ENCODE results near the gene RNF169. TPM values are rescaled to one million over a fixed set of nuclear protein-coding genes. Genes with fewer than 3 reads are reported as not detected.

RNF169 gene
- total and polyA plus RNA-seq, 2 donors (not counting 1 experiment from before 2014, with no cell fraction given), result 6.7 to 28.4 TPM

GRCh38 chr11:74775762-74776161 lies 27.1 kb downstream of the RNF169 start:
- ChIA-PET POLR2A (interaction anchor here (0.6 kb wide), 1 partner anchor 1045 kb away, joined by 7 read pairs; no protein-coding TSS in a partner anchor), CTCF (no interaction called here)
- H3K79me2 ChIP-seq (ENCODE audit: control insufficient read depth, insufficient read depth, low read length), result peaks cover 81% of the 10 kb centered on the region
- H3K27me3 ChIP-seq (replicated peaks in 1 of 4; ENCODE audit: control extremely low read depth in 1 of 4, control insufficient read depth in 3 of 4, insufficient read depth in 4 of 4, low read length in 3 of 4), result no peaks in the 10 kb centered on the region
- no peak overlapping the region for H2AFZ ChIP-seq (ENCODE audit: insufficient read depth, low read depth, low read length, poor library complexity, severe bottlenecking)
- Mint-ChIP-seq H3K4me1 (peaks cover 26% of the 10 kb centered on the region), H3K9me3 (ENCODE audit: insufficient read depth) (no peaks in the 10 kb centered on the region), H3K27me3 (no peaks in the 10 kb centered on the region), H3K27ac (no peak overlapping the region), H3K4me3 (no peak overlapping the region)
- H3K27ac ChIP-seq (ENCODE audit: low read length in 2 of 2), result no peak overlapping the region
- no peak for ATAC-seq (ENCODE audit: low read depth)
- H3K9me3 ChIP-seq (ENCODE audit: control extremely low read depth in 1 of 3, control insufficient read depth in 2 of 3, insufficient read depth in 1 of 3, low read length in 2 of 3), result no peaks in the 10 kb centered on the region
- peaks cover 3 to 5% of the 10 kb centered on the region in 2 donors for H3K4me1 ChIP-seq (ENCODE audit: control insufficient read depth in 2 of 2, insufficient read depth in 2 of 2, low read length in 2 of 2)
- H3K4me2 ChIP-seq (replicated peaks; ENCODE audit: low read depth, low read length, poor library complexity, severe bottlenecking), result no peak overlapping the region
- no peak overlapping the region for H3K9ac ChIP-seq (ENCODE audit: low read length)
- H4K20me1 ChIP-seq (ENCODE audit: control insufficient read depth, insufficient read depth, low read length, poor library complexity, severe bottlenecking), result peaks cover 69% of the 10 kb centered on the region
- DNase-seq, result no peak
- intact Hi-C loops (cut with micrococcal nuclease), result no loop called here
- H3K4me3 ChIP-seq (ENCODE audit: control extremely low read depth in 1 of 5, extremely low read depth in 1 of 5, insufficient read depth in 1 of 5, low read depth in 2 of 5, low read length in 4 of 5), result no peak overlapping the region
- WGBS (ENCODE audit: insufficient coverage), result no CpG with 5 or more reads among the region's 1 CpG
- TF ChIP-seq CTCF (IDR thresholded peaks at IDR 0.05) (no peak), EZH2 (IDR thresholded peaks at IDR 0.05; ENCODE audit: borderline replicate concordance, insufficient read depth, low read depth, low read length, poor library complexity, severe bottlenecking) (no peak)
- H3K36me3 ChIP-seq (replicated peaks in 1 of 2; ENCODE audit: control extremely low read depth in 1 of 2, control insufficient read depth in 1 of 2, extremely low read depth in 1 of 2, insufficient read depth in 2 of 2, low read length in 1 of 2), result peaks cover 0 to 7% of the 10 kb centered on the region in 2 experiments

GRCh38 chr11:74776546-74776945 lies 27.9 kb downstream of the RNF169 start:
- TF ChIP-seq CTCF (IDR thresholded peaks at IDR 0.05), result no peak
- TF ChIP-seq EZH2 (IDR thresholded peaks at IDR 0.05; ENCODE audit: borderline replicate concordance, insufficient read depth, low read depth, low read length, poor library complexity, severe bottlenecking), result no peak
- Histone ChIP-seq H3K9ac (ENCODE audit: low read length) (no peak overlapping the region), H3K36me3 (replicated peaks in 1 of 2; ENCODE audit: control extremely low read depth in 1 of 2, control insufficient read depth in 1 of 2, extremely low read depth in 1 of 2, insufficient read depth in 2 of 2, low read length in 1 of 2) (peaks cover 0 to 7% of the 10 kb centered on the region in 2 experiments), H4K20me1 (ENCODE audit: control insufficient read depth, insufficient read depth, low read length, poor library complexity, severe bottlenecking) (peaks cover 71% of the 10 kb centered on the region), H3K4me3 (ENCODE audit: control extremely low read depth in 1 of 5, extremely low read depth in 1 of 5, insufficient read depth in 1 of 5, low read depth in 2 of 5, low read length in 4 of 5) (no peak overlapping the region), H3K4me2 (replicated peaks; ENCODE audit: low read depth, low read length, poor library complexity, severe bottlenecking) (no peak overlapping the region), H3K9me3 (ENCODE audit: control extremely low read depth in 1 of 3, control insufficient read depth in 2 of 3, insufficient read depth in 1 of 3, low read length in 2 of 3) (no peaks in the 10 kb centered on the region), H3K27ac (ENCODE audit: low read length in 2 of 2) (no peak overlapping the region), H2AFZ (ENCODE audit: insufficient read depth, low read depth, low read length, poor library complexity, severe bottlenecking) (no peak overlapping the region), H3K27me3 (replicated peaks in 1 of 4; ENCODE audit: control extremely low read depth in 1 of 4, control insufficient read depth in 3 of 4, insufficient read depth in 4 of 4, low read length in 3 of 4) (no peaks in the 10 kb centered on the region), H3K4me1 (ENCODE audit: control insufficient read depth in 2 of 2, insufficient read depth in 2 of 2, low read length in 2 of 2) (peaks cover 3 to 5% of the 10 kb centered on the region in 2 donors), H3K79me2 (ENCODE audit: control insufficient read depth, insufficient read depth, low read length) (peaks cover 76% of the 10 kb centered on the region)
- no peaks in the 10 kb centered on the region for H3K9me3 Mint-ChIP-seq (ENCODE audit: insufficient read depth)
- CTCF ChIA-PET, result no interaction called here
- no peak overlapping the region for H3K4me3 Mint-ChIP-seq
- POLR2A ChIA-PET, result interaction anchor here (0.6 to 0.7 kb wide), 2 partner anchors 33 to 1044 kb away, joined by 7 read pairs; no protein-coding TSS in a partner anchor
- peaks cover 23% of the 10 kb centered on the region for H3K4me1 Mint-ChIP-seq
- ATAC-seq (ENCODE audit: low read depth) (no peak), DNase-seq (no peak)
- intact Hi-C loops (cut with micrococcal nuclease), result no loop called here
- no peaks in the 10 kb centered on the region for H3K27me3 Mint-ChIP-seq
- no peak overlapping the region for H3K27ac Mint-ChIP-seq
